ENCODE data around the gene VEPH1. TPM values are rescaled to one million over a fixed set of nuclear protein-coding genes. Genes with fewer than 3 reads are reported as not detected.
A peak's percentile ranks its signal among the peaks of the same experiment; 100 is the strongest.

VEPH1 gene
- total RNA-seq, 1 donor from 2014 or later = 261 TPM

GRCh38 chr3:157523814-157524213 lies 20.6 kb upstream of the VEPH1 start:
- no peak for DNase-seq (ENCODE audit: low read depth, low spot score)

GRCh38 chr3:157522648-157523047 lies 19.4 kb upstream of the VEPH1 start:
- DNase-seq (ENCODE audit: low read depth, low spot score) = no peak

- DNase-seq (ENCODE audit: low read depth, low spot score) = no peak
Measured at GRCh38 chr3:157520485-157521150, 17.4 kb upstream of the VEPH1 start.

GRCh38 chr3:157518881-157519280 lies 15.7 kb upstream of the VEPH1 start:
- no peak for DNase-seq (ENCODE audit: low read depth, low spot score)

- DNase-seq (ENCODE audit: low read depth, low spot score) = no peak
Measured at GRCh38 chr3:157516928-157517327, 13.7 kb upstream of the VEPH1 start.

- no peak for DNase-seq (ENCODE audit: low read depth, low spot score)
Measured at GRCh38 chr3:157515398-157515797, 12.2 kb upstream of the VEPH1 start.

- DNase-seq (ENCODE audit: low read depth, low spot score) = no peak
Measured at GRCh38 chr3:157514371-157514895, 11.2 kb upstream of the VEPH1 start.

- no peak for DNase-seq (ENCODE audit: low read depth, low spot score)
Measured at GRCh38 chr3:157513585-157513984, 10.4 kb upstream of the VEPH1 start.

- no peak for DNase-seq (ENCODE audit: low read depth, low spot score)
Measured at GRCh38 chr3:157512534-157512933, 9.3 kb upstream of the VEPH1 start.

GRCh38 chr3:157508461-157508860 lies 5.2 kb upstream of the VEPH1 start:
- DNase-seq (ENCODE audit: low read depth, low spot score) = no peak

- DNase-seq (ENCODE audit: low read depth, low spot score) = no peak
Measured at GRCh38 chr3:157501863-157502262, 1.4 kb downstream of the VEPH1 start.

GRCh38 chr3:157500232-157500631 lies 3.0 kb downstream of the VEPH1 start:
- DNase-seq (ENCODE audit: low read depth, low spot score) = no peak

- peak; percentile 13 for DNase-seq (ENCODE audit: low read depth, low spot score)
Measured at GRCh38 chr3:157499342-157499963, 3.8 kb downstream of the VEPH1 start.

GRCh38 chr3:157498371-157498770 lies 4.8 kb downstream of the VEPH1 start:
- no peak for DNase-seq (ENCODE audit: low read depth, low spot score)

GRCh38 chr3:157495846-157496245 lies 7.4 kb downstream of the VEPH1 start:
- DNase-seq (ENCODE audit: low read depth, low spot score) = no peak

- DNase-seq (ENCODE audit: low read depth, low spot score) = no peak
Measured at GRCh38 chr3:157494581-157495281, 8.5 kb downstream of the VEPH1 start.

GRCh38 chr3:157493627-157494550 lies 9.3 kb downstream of the VEPH1 start:
- DNase-seq (ENCODE audit: low read depth, low spot score) = peak; percentile 17

- no peak for DNase-seq (ENCODE audit: low read depth, low spot score)
Measured at GRCh38 chr3:157491136-157491535, 12.1 kb downstream of the VEPH1 start.

- DNase-seq (ENCODE audit: low read depth, low spot score) = no peak
Measured at GRCh38 chr3:157488144-157488543, 15.1 kb downstream of the VEPH1 start.

GRCh38 chr3:157487339-157487738 lies 15.9 kb downstream of the VEPH1 start:
- DNase-seq (ENCODE audit: low read depth, low spot score) = no peak

GRCh38 chr3:157479464-157480243 lies 23.6 kb downstream of the VEPH1 start:
- no peak for DNase-seq (ENCODE audit: low read depth, low spot score)

Measured in pulmonary artery endothelial cell (primary cell).